ENCODE data around the gene SMIM45.

The SMIM45 gene

GRCh38 chr22:41936894-41937169 is 15.1 kb upstream of the SMIM45 start:
- H3K27ac ChIP-seq (ENCODE audit: low read length), result peak overlapping the region; percentile 82

GRCh38 chr22:41939981-41940831 is 11.7 kb upstream of the SMIM45 start:
- peak overlapping the region; percentile 82 for H3K27ac ChIP-seq (ENCODE audit: low read length)

More at GRCh38 chr22:41936894-41937169, 15.1 kb upstream of the SMIM45 start:
- Histone ChIP-seq H3K79me2 (ENCODE audit: low read length) (peaks cover 15% of the 10 kb centered on the region), H4K20me1 (ENCODE audit: insufficient read depth, low read length) (peaks cover 3% of the 10 kb centered on the region; the same call in 1 of the 2 replicates), H3K27me3 (ENCODE audit: low read depth, low read length) (no peaks in the 10 kb centered on the region), H3K36me3 (replicated peaks; ENCODE audit: low read depth, low read length) (peaks cover 36% of the 10 kb centered on the region), H3K9me3 (ENCODE audit: insufficient read depth, low read length) (no peaks in the 10 kb centered on the region), H3K9ac (ENCODE audit: low read length) (no peak overlapping the region), H3K4me3 (ENCODE audit: low read length) (no peak overlapping the region), H3K4me2 (ENCODE audit: low read length) (no peak overlapping the region), H3K4me1 (ENCODE audit: low read length) (peaks cover 65% of the 10 kb centered on the region), H2AFZ (ENCODE audit: low read depth, low read length) (no peak overlapping the region)
- no peak for TF ChIP-seq CTCF (IDR thresholded peaks at IDR 0.05; ENCODE audit: low read depth, low read length)
- no peak for TF ChIP-seq EZH2phosphoT487 (IDR thresholded peaks at IDR 0.05; ENCODE audit: low read depth)

GRCh38 chr22:41940832-41941765 is 10.9 kb upstream of the SMIM45 start:
- H3K36me3 ChIP-seq (replicated peaks; ENCODE audit: low read depth, low read length), result peaks cover 57% of the 10 kb centered on the region
- H3K27ac ChIP-seq (ENCODE audit: low read length), result peak overlapping the region; percentile 82
- H2AFZ ChIP-seq (ENCODE audit: low read depth, low read length), result no peak overlapping the region
- H3K9me3 ChIP-seq (ENCODE audit: insufficient read depth, low read length), result no peaks in the 10 kb centered on the region
- peak overlapping the region; percentile 14 for H3K4me2 ChIP-seq (ENCODE audit: low read length)
- H3K4me3 ChIP-seq (ENCODE audit: low read length), result no peak overlapping the region
- peaks cover 38% of the 10 kb centered on the region for H3K4me1 ChIP-seq (ENCODE audit: low read length)
- TF ChIP-seq EZH2phosphoT487 (IDR thresholded peaks at IDR 0.05; ENCODE audit: low read depth) (no peak), CTCF (IDR thresholded peaks at IDR 0.05; ENCODE audit: low read depth, low read length) (peak; percentile 91)
- H4K20me1 ChIP-seq (ENCODE audit: insufficient read depth, low read length), result peaks cover 3% of the 10 kb centered on the region; the same call in 1 of the 2 replicates
- peak overlapping the region; percentile 3; the same call in 1 of the 2 replicates for H3K9ac ChIP-seq (ENCODE audit: low read length)
- H3K27me3 ChIP-seq (ENCODE audit: low read depth, low read length), result no peaks in the 10 kb centered on the region
- peaks cover 48% of the 10 kb centered on the region for H3K79me2 ChIP-seq (ENCODE audit: low read length)

More at GRCh38 chr22:41939981-41940831, 11.7 kb upstream of the SMIM45 start:
- Histone ChIP-seq H3K36me3 (replicated peaks; ENCODE audit: low read depth, low read length) (peaks cover 51% of the 10 kb centered on the region), H4K20me1 (ENCODE audit: insufficient read depth, low read length) (peaks cover 3% of the 10 kb centered on the region; the same call in 1 of the 2 replicates), H3K9me3 (ENCODE audit: insufficient read depth, low read length) (no peaks in the 10 kb centered on the region), H2AFZ (ENCODE audit: low read depth, low read length) (no peak overlapping the region), H3K79me2 (ENCODE audit: low read length) (peaks cover 39% of the 10 kb centered on the region), H3K27me3 (ENCODE audit: low read depth, low read length) (no peaks in the 10 kb centered on the region), H3K4me3 (ENCODE audit: low read length) (peak overlapping the region; percentile 28; the same call in 1 of the 2 replicates), H3K4me1 (ENCODE audit: low read length) (peaks cover 46% of the 10 kb centered on the region), H3K4me2 (ENCODE audit: low read length) (peak overlapping the region; percentile 21), H3K9ac (ENCODE audit: low read length) (peak overlapping the region; percentile 29; the same call in 1 of the 2 replicates)
- TF ChIP-seq CTCF (IDR thresholded peaks at IDR 0.05; ENCODE audit: low read depth, low read length) (no peak), EZH2phosphoT487 (IDR thresholded peaks at IDR 0.05; ENCODE audit: low read depth) (no peak)
